ENCODE measurements around the gene CBX7.

DNA sequence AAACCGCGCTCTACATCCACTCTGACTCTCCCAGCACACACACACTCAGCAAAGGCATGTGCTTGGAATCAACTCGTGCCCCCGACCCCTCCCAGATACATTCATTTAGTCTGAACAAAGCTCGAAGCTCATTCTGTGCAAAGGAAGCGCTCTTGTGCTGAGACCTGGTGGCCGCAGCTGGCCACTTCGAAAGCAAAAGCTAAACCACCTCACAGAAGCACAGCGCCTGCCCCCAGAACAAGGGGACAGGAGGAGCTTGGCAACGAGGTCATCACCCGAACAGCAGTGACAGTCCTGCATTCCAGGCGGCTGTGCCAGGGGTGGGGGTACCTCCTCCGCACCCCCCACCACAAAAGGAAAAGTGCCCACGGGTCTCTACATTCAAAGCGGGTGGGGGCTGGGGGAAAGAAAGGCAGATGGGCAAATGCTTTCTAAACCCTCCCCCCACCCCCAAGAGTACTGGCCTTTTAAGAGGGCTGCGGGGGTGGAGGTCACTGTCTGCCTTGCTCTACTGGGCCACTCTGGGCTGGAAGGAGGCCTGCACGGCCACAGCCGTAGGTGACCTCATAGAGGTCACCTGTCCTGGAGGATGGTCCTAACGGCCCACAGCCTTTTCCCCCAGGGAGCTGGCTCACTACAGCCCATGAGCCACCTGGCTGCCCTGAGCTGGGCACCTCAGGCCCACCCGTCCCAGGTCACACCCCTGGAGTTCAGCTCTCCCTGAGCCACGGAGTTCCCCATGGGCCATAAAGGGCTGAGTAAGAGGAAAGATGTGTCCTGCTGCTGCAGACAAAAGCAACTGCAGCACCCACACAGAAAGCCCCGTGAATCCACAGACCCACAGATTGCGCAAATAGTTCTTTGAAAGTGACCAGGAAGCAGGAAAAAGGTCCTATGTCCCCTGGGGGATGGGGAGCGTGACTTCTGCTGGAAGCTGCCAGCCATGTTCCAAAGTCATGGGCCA lies 21.3 kb downstream of the CBX7 start:
- TF ChIP-seq, protein P1, sequence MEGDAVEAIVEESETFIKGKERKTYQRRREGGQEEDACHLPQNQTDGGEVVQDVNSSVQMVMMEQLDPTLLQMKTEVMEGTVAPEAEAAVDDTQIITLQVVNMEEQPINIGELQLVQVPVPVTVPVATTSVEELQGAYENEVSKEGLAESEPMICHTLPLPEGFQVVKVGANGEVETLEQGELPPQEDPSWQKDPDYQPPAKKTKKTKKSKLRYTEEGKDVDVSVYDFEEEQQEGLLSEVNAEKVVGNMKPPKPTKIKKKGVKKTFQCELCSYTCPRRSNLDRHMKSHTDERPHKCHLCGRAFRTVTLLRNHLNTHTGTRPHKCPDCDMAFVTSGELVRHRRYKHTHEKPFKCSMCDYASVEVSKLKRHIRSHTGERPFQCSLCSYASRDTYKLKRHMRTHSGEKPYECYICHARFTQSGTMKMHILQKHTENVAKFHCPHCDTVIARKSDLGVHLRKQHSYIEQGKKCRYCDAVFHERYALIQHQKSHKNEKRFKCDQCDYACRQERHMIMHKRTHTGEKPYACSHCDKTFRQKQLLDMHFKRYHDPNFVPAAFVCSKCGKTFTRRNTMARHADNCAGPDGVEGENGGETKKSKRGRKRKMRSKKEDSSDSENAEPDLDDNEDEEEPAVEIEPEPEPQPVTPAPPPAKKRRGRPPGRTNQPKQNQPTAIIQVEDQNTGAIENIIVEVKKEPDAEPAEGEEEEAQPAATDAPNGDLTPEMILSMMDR (conservative IDR thresholded peaks at IDR 0.05; ENCODE audit: low read depth in 2 of 2), result no peak
- TF ChIP-seq POLR2AphosphoS5 (IDR thresholded peaks at IDR 0.05; ENCODE audit: low read depth), result no peak
- TF ChIP-seq EZH2 (IDR thresholded peaks at IDR 0.05; ENCODE audit: low read depth, unreplicated experiment), result no peak
- TF ChIP-seq, protein P2, sequence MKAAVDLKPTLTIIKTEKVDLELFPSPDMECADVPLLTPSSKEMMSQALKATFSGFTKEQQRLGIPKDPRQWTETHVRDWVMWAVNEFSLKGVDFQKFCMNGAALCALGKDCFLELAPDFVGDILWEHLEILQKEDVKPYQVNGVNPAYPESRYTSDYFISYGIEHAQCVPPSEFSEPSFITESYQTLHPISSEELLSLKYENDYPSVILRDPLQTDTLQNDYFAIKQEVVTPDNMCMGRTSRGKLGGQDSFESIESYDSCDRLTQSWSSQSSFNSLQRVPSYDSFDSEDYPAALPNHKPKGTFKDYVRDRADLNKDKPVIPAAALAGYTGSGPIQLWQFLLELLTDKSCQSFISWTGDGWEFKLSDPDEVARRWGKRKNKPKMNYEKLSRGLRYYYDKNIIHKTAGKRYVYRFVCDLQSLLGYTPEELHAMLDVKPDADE (IDR thresholded peaks at IDR 0.05), result no peak

All from GM23338 (cell line).